Stimulated activated CD8-positive, alpha-beta memory T cell treated with anti-CD3 and anti-CD28 coated beads, Interleukin-4, amount 100 ng/mL, for 1 hour (primary cell): ENCODE data around the gene PXYLP1.
"Not testable (repeated sequence)": the region's sequence is repeated elsewhere in the genome, so short reads cannot be mapped to it uniquely, and the experiment has no call there.

Experiments
- DNase-seq, 2 donors: peaks; one replicate each; pipeline ENCODE4 v3.0.0-alpha.2; 2020; ENCODE audit warnings: low read depth in 2 of 2, low spot score in 1 of 2

PXYLP1 gene, protein sequence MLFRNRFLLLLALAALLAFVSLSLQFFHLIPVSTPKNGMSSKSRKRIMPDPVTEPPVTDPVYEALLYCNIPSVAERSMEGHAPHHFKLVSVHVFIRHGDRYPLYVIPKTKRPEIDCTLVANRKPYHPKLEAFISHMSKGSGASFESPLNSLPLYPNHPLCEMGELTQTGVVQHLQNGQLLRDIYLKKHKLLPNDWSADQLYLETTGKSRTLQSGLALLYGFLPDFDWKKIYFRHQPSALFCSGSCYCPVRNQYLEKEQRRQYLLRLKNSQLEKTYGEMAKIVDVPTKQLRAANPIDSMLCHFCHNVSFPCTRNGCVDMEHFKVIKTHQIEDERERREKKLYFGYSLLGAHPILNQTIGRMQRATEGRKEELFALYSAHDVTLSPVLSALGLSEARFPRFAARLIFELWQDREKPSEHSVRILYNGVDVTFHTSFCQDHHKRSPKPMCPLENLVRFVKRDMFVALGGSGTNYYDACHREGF

DNA sequence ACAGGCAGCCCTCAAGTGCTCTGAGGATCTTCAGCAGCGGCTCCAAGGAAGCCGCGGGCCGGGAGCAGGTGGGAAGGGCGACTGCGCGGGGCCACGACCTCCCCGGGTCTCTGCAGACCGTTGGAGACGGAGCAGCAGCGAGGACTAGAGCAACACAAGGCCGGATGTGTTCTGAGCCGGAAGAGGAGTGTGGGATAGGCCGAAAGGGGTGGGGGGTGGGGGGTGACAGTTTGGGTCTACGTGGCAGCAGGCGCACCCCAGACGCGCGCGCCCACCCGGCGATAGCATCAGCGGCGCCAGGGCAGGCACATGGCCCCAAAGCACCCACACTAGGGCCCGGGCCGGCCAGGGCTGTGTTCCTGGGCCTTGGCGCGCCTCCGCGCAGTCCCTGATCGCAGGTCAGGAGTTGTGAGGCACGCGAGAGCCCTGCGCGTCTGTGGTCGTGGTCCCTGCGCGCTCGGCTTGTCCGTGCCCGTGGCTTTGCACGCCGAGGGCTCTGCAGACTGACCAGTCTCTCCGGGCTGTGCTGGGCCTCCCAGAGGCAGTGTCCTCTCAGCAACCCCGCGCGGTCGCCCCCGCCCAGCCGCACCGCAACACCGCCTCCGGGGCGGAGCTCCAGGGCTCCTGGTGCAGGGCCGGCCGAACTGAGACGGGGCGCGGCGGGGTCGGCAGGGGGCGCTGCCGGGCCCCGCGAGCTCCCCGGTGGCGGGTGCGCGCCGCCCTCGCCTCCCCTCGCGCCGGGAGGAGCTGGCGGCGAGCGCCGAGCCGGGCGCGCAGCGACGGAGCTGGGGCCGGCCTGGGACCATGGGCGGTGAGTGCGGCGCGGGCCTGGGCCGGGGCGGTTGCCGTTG lies at the start of gene PXYLP1:
TSS of gene PXYLP1 (plus strand) at position 725 of the 851 bp plus-strand sequence. CDS start 28,351 bp downstream, outside the sequence.
- peak; percentile 62 to 80 for DNase-seq

DNA sequence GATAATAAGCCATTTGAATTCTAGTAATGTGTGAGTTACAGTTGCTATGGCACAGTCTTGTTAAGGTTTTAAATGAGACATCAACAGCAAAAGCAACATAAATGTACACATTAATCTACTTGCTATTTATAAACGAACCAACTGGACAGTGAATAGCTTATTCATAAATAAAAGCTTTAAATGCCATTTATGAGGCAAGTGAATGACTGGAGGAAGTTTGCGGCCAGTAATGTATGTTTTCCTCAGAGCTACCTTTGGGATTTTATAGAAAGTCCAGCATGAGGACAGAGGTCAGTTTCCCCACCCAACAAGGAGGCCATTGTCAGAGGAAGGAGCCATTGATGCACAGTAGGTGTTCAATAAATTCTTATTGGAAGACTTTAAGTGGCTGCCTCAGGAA lies 48.0 kb upstream of the PXYLP1 start:
- no peak for DNase-seq

DNA sequence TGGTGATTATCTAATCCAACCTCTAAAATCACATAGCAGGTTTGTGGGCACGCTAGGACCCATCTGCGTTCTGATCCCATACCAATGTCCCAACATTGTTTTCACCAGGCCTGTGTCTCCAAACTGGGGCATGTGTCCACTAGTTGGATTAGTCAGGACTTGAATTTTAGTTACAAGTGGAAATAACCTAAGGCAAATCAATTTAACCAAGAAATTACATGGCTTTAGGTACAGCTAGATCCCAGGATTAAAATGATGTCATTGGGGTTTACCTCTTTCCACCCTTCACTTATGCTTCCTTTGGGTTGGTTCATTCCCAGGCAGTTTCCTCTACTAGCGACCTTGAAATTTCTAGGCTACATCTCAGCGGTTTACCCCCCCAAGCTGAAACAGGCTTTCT lies 47.2 kb upstream of the PXYLP1 start:
- no peak for DNase-seq

DNA sequence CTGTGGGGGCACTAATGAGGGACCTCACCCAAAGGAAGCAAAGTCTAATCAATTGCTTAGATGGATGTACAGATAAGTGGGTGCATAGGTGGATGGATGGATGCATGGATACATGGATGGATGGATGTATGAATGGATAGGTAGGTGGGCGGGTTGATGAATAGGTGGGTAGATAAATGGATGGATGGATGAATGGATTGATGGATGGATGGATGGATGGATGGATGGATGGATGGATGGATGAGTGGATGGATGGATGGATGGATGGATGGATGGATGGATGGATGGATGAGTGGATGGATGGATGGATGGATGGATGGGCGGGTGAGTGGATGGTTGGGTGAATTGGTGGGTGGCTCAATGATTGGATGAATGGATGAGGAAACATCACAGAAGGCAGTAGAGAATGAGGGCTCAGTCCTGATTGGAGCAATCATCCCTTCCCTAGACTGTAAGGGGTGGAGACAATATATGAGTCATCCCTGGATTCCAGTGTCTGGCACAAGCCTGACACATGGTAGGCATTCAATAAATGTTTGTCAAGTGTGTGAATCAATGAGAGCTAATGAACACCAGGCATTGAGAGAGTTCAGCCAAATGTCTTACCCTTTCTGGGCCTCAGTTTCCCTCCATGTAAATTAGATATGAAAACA lies 40.4 kb upstream of the PXYLP1 start:
- DNase-seq, result no peak

DNA sequence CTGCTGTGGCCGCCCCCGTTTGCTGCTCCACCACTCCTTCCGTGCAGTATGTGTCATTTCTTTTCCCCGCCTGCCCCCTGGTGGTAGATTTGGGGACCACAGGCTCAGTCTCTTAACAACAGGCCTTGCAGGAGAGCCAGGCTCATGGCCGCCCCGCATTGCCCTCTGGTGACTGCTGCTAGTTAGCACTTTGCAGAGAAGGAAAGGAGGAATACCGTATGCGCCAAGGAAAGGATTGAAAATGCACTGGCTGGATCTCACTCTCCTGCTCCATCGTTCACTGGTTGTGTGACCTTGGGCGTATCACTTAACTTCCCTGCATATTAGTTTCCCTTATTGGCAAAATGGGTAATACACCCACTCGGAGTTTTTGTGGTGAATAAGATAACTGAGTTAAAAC lies 39.3 kb upstream of the PXYLP1 start:
- DNase-seq, result peak; percentile 97 to 98

DNA sequence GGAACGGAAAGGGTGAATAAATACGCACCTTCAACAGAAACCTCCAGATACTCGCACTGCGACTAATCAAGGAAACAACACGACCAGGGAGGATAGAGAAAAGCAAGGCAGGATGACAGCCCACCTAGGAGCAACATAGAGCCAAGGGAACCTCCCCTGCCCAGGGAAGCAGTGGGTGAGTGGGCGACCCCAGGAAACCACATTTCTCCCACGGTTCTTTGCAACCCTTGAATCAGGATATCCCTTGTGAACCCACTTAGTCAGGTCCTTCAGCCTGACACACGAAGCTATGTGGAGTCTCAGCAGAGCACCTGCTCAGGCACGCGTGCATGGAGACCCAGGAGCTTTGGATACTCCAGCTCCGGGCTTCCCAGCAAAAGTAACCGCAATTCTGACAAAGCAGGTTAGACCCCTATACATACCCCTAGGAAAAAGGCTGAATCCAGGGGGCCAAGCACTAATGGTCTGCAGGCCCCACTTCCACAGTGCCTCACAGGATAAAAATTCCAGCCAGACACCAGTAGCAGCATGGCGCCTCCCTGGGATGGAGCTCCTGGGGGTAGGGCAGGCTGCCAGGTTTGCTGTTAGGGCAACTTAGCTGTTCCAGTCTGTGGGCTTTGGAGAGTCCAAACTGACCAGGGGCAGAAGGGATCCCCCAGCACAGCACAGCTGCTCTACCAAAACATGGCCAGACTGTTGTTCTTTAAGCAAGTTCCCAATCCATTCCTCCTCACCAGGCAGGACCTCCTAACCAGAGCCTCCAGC lies 38.4 kb upstream of the PXYLP1 start:
- DNase-seq, result no peak

DNA sequence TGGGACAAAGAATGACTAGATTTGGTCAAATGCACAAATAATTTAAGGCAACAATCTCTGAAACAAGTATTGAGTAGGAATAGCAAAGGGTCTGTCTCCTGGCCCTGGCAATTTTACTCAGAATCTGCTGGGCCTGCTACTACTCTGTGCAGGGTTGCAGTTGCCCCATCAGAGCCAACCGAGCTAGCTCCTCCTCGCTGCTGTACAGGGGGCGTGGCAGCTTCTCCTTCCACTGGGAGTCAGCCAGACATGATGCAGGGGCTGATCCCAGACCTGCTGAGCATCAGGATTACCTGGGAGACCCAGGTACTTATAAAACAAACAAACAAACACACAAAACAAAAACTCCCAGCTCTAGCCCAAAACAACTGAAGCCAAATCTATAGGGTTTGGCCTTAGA lies 30.5 kb upstream of the PXYLP1 start:
- DNase-seq, result no peak

DNA sequence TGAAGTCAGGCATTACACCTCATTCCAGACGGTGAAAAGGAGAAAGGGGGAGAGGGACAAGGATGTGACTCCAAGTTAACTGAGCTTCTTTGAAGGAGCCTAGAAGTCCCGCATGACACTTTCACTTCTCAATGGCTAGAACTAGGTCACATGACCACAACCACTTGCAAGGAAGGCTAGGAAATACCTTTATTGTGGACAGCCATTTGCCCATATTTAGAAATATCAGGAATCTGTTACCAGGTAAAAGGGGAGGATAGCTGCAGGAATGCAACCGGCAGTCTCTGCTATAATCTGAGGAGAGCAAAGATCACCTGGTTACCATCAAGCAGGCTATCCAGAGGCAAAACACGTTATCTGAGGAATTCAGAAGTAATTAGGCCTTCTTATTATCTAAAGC lies 28.9 kb upstream of the PXYLP1 start:
- DNase-seq, result no peak

DNA sequence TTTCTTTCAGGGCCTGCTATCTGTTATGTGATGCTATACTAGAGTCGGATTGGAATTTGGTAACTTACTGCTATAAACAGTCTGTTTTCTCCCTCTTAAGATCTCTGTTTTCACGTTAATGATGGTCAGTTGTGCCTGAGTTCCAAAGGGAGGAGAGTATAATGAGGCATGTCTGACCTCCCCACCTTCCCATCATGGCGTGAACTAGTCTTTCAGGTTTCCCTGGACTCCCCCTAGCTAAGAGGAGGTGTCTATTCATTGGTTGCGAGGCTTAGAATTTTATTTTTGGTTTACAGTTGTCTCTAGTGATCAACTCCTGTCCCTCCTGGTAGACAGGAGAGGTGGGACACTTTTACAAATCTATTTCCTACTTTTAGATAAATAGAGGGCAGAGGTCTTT lies 27.8 kb upstream of the PXYLP1 start:
- no peak for DNase-seq

DNA sequence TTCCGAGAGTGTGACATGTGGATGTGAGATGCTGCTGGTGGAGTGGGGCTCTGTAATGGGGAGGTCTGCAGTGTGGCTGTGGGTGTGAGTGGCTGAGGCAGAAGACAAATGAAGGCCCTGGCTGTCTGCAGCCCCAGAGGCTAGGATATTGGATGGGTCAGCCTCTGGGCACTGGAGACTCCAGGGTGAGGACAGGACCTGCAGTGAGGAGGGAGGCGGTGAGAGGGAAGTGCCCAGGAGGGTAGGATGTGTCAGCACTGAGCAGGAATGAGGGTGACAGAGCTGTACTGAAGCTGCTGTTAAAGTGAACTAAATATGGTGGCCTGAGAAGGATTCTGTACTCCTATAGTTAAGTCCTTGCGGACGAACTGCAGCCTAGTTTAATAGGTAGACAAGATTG lies 27.3 kb upstream of the PXYLP1 start:
- no peak for DNase-seq

DNA sequence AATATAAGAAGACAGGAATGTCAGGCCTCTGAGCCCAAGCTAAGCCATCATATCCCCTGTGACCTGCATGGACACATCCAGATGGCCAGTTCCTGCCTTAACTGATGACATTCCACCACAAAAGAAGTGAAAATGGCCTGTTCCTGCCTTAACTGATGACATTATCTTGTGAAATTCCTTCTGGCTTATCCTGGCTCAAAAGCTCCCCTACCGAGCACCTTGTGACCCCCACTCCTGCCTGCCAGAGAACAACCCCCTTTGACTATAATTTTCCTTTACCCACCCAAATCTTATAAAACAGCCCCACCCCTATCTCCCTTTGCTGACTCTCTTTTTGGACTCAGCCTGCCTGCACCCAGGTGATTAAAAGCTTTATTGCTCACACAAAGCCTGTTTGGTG lies 20.3 kb upstream of the PXYLP1 start:
- DNase-seq, result not testable (repeated sequence)

DNA sequence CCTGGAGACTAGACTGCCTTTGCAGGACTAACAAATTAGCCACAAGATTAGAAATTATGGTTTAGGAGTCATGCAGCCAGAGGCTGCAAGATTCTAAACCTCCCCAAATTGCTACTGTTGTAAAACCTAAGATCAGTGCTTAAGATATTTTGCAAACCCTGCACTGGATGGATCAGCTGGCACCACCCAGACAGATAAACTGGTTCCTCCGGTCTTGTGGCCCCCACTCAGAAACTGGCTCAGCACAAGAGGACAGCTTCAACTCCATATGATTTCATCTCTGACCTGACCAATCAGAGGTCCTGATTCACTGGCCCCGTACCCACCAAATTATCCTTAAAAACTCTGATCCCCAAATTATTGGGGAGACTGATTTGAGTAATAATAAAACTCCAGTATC lies 19.5 kb upstream of the PXYLP1 start:
- no peak for DNase-seq

DNA sequence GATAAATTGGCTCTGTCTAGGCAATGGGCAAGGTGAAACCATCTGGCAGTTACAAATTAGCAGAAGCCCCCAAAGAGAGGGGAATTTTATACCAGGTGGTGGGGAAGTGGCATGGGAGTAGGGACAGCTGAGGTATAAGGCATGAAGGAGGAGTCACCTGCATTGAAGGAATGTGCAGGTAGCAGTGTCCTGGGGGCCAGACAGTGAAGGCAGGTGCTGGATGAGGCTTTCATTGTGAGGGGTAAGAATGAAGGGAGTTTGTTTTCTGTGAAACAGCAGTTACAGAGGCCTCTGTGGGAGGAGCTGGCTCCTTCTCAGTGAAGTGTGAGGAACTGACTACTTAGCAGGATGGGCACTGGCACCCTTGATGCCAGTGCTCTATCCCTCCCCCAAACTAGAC lies 19.1 kb upstream of the PXYLP1 start:
- no peak for DNase-seq

DNA sequence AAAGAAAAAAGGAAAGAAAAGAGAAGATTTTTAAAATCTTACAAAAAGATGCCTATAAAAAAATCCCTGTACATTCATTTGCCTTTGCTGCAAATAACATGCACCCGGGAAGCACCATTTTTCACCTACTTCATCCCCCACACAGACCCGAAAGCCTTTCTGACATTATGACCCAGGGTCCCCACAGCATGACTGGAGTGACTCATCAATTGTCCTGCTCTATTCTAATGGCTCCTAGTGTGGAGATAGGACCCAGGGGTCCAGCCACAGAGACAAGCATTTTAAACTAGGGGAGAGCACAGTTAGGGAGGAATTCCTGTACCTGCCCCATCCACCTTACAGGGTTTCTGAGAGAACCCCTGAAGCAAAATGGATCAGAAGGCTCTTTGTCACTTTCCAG lies 14.7 kb upstream of the PXYLP1 start:
- DNase-seq, result no peak

DNA sequence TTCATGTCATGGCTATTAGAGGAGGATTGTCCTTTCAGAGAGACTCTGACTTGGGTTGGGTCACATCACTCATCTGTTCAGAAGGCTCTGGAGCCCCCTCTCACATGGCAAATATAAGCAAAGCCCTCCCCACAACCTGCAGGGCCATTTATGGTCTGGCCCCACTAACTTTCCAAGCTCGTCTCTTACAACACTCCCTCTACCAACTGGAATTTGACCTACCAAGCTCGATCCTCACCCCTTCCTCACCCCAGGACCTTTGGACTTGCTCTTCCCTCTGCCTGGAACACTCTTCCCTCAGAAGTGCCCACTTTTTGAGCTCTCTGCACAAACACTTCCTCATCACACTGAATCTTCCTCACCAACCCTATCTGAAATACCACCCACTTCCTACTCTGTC lies 14.2 kb upstream of the PXYLP1 start:
- DNase-seq, result no peak

DNA sequence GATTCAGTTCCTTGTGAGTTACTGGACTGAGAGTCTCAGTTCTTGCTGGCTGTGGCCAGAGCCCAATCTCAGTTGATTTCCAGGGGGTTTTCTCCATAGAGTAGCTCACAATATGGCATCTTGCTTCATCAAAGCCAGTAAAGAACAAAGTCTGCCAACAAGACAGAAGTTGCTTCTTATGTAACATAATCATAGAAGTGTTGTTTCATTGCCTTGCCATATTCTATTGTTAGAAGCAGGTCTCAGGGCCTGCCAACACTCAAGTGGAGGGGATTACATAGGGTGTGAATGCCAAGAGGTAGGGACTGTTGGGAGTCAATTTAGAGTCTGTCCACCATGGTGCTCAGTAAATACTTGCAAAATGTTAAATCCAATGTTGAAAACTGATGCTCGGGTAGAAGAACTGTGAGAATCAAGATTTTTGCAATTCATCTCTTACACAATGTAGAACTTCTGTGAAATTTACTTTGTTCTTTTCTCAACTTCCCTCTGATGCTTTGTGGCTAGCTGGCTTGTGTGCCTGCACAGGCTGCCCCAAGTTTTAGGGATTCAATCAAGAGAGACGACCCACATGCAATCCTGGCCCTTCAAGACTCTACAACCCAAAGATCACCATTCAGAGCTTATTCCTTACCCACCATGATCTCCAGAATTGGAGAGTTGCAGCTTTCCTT lies 13.3 kb upstream of the PXYLP1 start:
- no peak for DNase-seq

DNA sequence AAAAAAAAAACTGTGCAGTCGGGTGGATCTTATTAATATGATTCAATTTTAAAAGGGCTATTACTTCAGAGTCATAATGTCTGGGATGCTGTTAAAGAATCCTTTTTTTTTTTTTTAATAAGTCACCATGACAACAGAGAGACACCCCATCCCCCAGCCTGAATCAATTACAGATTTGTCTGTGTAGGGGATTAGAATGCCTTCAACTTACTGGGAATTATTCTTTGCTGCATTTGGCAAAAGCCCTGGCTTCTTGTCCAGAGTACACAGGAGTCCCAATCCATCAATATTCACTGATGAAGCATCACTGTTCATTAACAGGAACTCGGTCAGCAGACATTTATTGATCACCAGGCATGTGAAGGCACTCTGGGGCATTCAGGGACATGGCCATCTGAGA lies 12.7 kb upstream of the PXYLP1 start:
- no peak for DNase-seq

DNA sequence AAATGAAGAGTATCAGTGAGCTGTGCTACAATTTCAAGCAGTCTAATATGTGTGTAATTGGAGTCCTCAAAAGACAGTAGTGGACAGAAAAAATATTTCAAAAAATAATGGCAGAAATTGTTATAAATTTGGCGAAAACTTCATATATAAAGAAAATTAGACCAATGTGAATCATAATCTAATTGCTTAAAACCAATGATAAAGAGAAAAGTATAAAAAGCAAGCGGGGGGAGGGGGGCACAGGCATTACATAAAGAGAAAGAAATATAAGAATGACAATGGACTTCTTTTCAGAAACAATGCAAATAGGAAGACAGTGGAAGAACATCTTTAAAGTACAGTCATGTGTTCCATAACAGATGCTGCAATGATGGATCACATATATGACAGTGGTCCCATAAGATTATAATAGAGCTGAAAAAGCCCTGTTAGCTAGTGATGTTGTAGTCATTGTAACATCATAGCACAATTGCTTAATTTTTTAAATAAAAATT lies 7.9 kb upstream of the PXYLP1 start:
- DNase-seq, result no peak

DNA sequence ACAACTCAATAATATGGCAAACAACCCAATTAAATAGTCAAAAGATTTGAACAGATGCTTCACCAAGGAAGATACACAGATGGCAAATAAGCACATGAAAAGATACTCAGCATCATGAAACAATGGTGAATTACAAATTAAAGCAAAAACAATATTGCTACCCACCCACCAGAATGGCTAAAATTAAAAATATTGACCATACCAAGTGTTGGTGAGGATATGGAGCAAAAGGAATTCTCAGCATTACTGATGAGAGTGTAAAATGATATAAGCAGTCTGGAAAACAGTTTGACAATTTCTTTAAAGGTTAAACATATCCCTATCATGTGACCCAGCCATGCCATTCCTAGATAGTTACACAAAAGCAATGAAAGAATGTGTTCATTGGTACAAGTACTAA lies 5.7 kb upstream of the PXYLP1 start:
- DNase-seq, result no peak

DNA sequence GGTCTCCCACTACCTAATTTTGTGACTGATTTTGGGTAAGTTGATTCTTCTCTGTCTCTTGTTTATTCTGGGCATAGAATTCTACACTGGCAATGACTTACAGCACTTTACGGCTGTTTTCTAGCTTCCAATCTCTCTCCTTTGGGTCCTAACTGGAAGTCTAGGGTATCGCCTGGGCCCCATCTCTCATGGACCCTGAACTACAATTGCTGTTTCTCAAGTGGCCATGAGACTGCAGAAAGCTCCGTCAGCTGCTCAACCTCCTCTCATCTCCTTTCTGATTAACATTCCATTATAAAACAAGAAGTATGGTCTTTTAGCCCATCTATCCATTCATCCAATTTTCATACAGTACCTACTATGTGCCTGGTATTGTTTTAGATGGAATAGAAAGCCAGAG lies 4.4 kb upstream of the PXYLP1 start:
- no peak for DNase-seq
